Uterus (tissue), 4 donors: Measurements from ENCODE around the gene SLC38A7. TPM values are rescaled to one million over a fixed set of nuclear protein-coding genes. Genes with fewer than 3 reads are reported as not detected.
"Not testable (repeated sequence)": the region's sequence is repeated elsewhere in the genome, so short reads cannot be mapped to it uniquely, and the experiment has no call there.

Experiments used
- DNase-seq, 2 donors: peaks; one replicate each; pipeline ENCODE4 v3.0.0-alpha.2; 2019 to 2020
- H3K27ac ChIP-seq, 2 donors: fragments of 200-600 bp; sonication (generic); 1 replicate in 1 of 2; 2 replicates in 1 of 2; pipeline ENCODE4 v1.5.1; 2016 to 2018
- H3K27me3 ChIP-seq, 2 donors: fragments of 200-600 bp; sonication (generic); one replicate each; pipeline ENCODE4 v1.5.1; 2018 to 2019; ENCODE audit warnings: control low read depth in 1 of 2
- H3K36me3 ChIP-seq, 2 donors: fragments of 200-600 bp; sonication (generic); one replicate each; pipeline ENCODE4 v1.5.1; 2019; ENCODE audit warnings: control low read depth in 1 of 2
- H3K4me1 ChIP-seq, 2 donors: fragments of 200-600 bp; sonication (generic); one replicate each; pipeline ENCODE4 v1.5.1; 2018 to 2019; ENCODE audit warnings: control low read depth in 1 of 2
- H3K4me3 ChIP-seq, 2 donors: fragments of 200-600 bp; sonication (generic); 1 replicate in 1 of 2; 2 replicates in 1 of 2; pipeline ENCODE4 v1.5.1; 2018 to 2019; ENCODE audit warnings: mild to moderate bottlenecking in 1 of 2
- H3K9me3 ChIP-seq, 2 donors: fragments of 200-600 bp; sonication (generic); one replicate each; pipeline ENCODE4 v1.5.1; 2019; ENCODE audit warnings: control low read depth in 1 of 2
- CTCF ChIP-seq, 4 experiments: fragments of 200-600 bp in 2 of 4; fragments of 450-650 bp in 2 of 4; sonication (generic) in 2 of 4; IDR thresholded peaks; one replicate each; pipeline ENCODE4 v1.5.1; 2016 to 2019; ENCODE audit warnings: antibody characterized with exemption in 4 of 4, mild to moderate bottlenecking in 2 of 4, moderate library complexity in 1 of 4
- POLR2A ChIP-seq, 2 donors: fragments of 450-650 bp; IDR thresholded peaks; one replicate each; pipeline ENCODE4 v1.6.1; 2016; ENCODE audit warnings: antibody characterized with exemption in 2 of 2, mild to moderate bottlenecking in 1 of 2, moderate library complexity in 1 of 2
- intact Hi-C: fragments of 100-400 bp; cut with DNase I; formaldehyde crosslinking; loops from one replicate; pipeline ENCODE4 v1.15.1; 2023; ENCODE audit warnings: low total_unique reads
- total RNA-seq, 4 donors: library from RNA; depleted of rRNA in 3 of 4; stranded (reverse); fragments of >200 nt in 3 of 4; gene quantifications; one replicate each; pipeline versions ENCODE4 v1.1.0 to v1.2.4, GENCODE V29; 2014 to 2023
- donor health status: DM: yes; HTN: yes; CAD: no.

Gene SLC38A7
- total RNA-seq, 4 donors from 2014 or later: 6.2 to 15.5 (median 10.2) TPM

GRCh38 chr16:58678269-58678668 lies 6.3 kb downstream of the SLC38A7 start:
- Histone ChIP-seq H3K27me3 (no peaks in the 10 kb centered on the region), H3K4me1 (no peaks in the 10 kb centered on the region), H3K27ac (no peak overlapping the region), H3K36me3 (no peaks in the 10 kb centered on the region), H3K9me3 (no peaks in the 10 kb centered on the region), H3K4me3 (no peak overlapping the region)
- no peak for DNase-seq
- TF ChIP-seq CTCF (IDR thresholded peaks at IDR 0.05) (no peak), POLR2A (IDR thresholded peaks at IDR 0.05) (no peak)
- intact Hi-C loops: no loop called here

- Histone ChIP-seq H3K4me1 (no peaks in the 10 kb centered on the region), H3K9me3 (no peaks in the 10 kb centered on the region), H3K4me3 (no peak overlapping the region), H3K27me3 (no peaks in the 10 kb centered on the region), H3K36me3 (no peaks in the 10 kb centered on the region), H3K27ac (no peak overlapping the region)
- TF ChIP-seq CTCF (IDR thresholded peaks at IDR 0.05): no peak
- no peak for TF ChIP-seq POLR2A (IDR thresholded peaks at IDR 0.05)
- no peak for DNase-seq
- intact Hi-C loops: no loop called here
Observed at GRCh38 chr16:58670946-58671583, 13.5 kb downstream of the SLC38A7 start.

- H3K9me3 ChIP-seq: no peaks in the 10 kb centered on the region
- H3K27me3 ChIP-seq: no peaks in the 10 kb centered on the region
- no peaks in the 10 kb centered on the region for H3K4me1 ChIP-seq
- no peaks in the 10 kb centered on the region for H3K36me3 ChIP-seq
- H3K27ac ChIP-seq: no peak overlapping the region
- intact Hi-C loops: no loop called here
- TF ChIP-seq CTCF (IDR thresholded peaks at IDR 0.05): no peak
- H3K4me3 ChIP-seq: no peak overlapping the region
- DNase-seq: no peak
Observed at GRCh38 chr16:58670177-58670576, 14.4 kb downstream of the SLC38A7 start.

- H3K36me3 ChIP-seq: no peaks in the 10 kb centered on the region
- intact Hi-C loops: no loop called here
- H3K27ac ChIP-seq: no peak overlapping the region
- H3K27me3 ChIP-seq: no peaks in the 10 kb centered on the region
- H3K4me1 ChIP-seq: no peaks in the 10 kb centered on the region
- no peak for DNase-seq
- no peaks in the 10 kb centered on the region for H3K9me3 ChIP-seq
- no peak overlapping the region for H3K4me3 ChIP-seq
- TF ChIP-seq CTCF (IDR thresholded peaks at IDR 0.05): no peak
- TF ChIP-seq POLR2A (IDR thresholded peaks at IDR 0.05): no peak
Observed at GRCh38 chr16:58665200-58665599, 19.4 kb downstream of the SLC38A7 start.

GRCh38 chr16:58661199-58661830 lies 23.3 kb downstream of the SLC38A7 start:
- no peaks in the 10 kb centered on the region for H3K9me3 ChIP-seq
- DNase-seq: peak; percentile 28 to 38
- H3K27me3 ChIP-seq: no peaks in the 10 kb centered on the region
- H3K36me3 ChIP-seq: no peaks in the 10 kb centered on the region
- H3K4me3 ChIP-seq: no peak overlapping the region
- intact Hi-C loops: no loop called here
- H3K4me1 ChIP-seq: no peaks in the 10 kb centered on the region
- H3K27ac ChIP-seq: no peak overlapping the region
- no peak for TF ChIP-seq POLR2A (IDR thresholded peaks at IDR 0.05)
- TF ChIP-seq CTCF (IDR thresholded peaks at IDR 0.05): peak; percentile 38 to 48 (median 44)

GRCh38 chr16:58659911-58660310 lies 24.7 kb downstream of the SLC38A7 start:
- H3K36me3 ChIP-seq, DNase-seq, H3K27me3 ChIP-seq, H3K4me3 ChIP-seq, H3K27ac ChIP-seq, H3K4me1 ChIP-seq, H3K9me3 ChIP-seq: not testable (repeated sequence)
- intact Hi-C loops: loop anchor here (10.0 kb wide), 1 partner anchor 325 kb away; no protein-coding TSS in a partner anchor
